Daoy (cell line): ENCODE measurements around the gene FBXW7. TPM values are rescaled to one million over a fixed set of nuclear protein-coding genes. Genes with fewer than 3 reads are reported as not detected.

Source experiments
- DNase-seq: peaks from one replicate; pipeline ENCODE4 v3.0.0-alpha.2; 2015; ENCODE audit warnings: low read depth
- total RNA-seq: library from RNA; depleted of rRNA; stranded (reverse); fragments of >200 nt; shearing (Covaris generic); gene quantifications from 2 replicates; pipeline ENCODE4 v1.2.3, GENCODE V29; 2014

FBXW7 gene
- total RNA-seq, 1 experiment from 2014 or later, result 21.6 TPM

- no peak for DNase-seq
Observed at GRCh38 chr4:152331042-152331441, 204.8 kb downstream of the FBXW7 start.

GRCh38 chr4:152328582-152328981, 207.3 kb downstream of the FBXW7 start:
- DNase-seq, result peak; percentile 11

GRCh38 chr4:152327606-152328453, 208.1 kb downstream of the FBXW7 start:
- no peak for DNase-seq

DNA sequence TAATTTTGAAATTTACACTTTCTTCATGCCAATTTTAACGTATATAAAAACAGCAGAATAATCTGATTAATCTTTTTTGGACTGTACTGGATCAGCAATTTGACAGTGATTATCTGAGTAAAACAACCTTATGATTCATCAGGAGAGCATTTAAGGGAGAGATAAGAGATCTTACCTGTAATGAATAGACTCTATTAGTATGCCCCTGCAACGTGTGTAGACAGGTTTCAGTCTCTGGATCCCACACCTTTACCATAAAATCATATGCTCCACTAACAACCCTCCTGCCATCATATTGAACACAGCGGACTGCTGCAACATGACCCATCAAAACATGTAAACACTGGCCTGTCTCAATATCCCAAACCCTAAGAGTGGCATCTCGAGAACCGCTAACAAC, 210.1 kb downstream of the FBXW7 start:
- no peak for DNase-seq

DNA sequence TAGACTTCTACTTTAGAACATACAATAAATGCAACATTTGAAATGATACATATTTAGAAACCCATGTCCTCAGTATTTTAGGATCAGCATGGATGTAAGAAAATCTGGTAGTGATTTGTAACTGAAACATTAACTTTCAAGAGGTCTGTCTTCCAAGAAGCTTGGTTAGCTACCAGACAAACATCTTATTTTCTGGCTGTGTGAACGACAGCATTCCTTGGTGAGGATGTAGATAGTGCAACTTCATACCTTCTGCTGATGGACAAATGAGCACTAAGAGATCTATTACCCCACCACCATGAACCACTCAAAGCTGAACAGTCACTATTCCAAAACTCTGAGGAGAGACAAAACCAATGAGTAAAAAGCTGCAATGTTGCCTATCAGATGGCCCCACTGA, 212.7 kb downstream of the FBXW7 start:
- no peak for DNase-seq

DNA sequence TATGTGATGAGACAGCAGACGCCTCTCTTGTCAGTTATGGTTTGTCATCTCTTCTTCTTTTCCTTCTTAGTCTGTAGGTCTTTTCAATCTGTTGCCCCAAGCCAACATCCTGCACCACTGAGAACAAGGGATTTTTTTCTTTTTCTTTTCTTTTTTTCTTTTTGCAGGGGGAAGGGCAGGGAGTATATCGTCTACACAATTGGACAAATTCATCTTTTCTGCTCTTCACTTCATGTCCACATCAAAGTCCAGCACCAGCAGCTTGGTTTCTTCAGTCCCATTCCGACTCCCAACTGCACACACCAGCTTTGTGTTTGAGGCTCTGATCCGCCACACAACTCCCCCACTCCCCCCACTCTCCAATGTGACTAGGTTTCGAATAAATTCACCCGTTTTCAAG, 213.2 kb downstream of the FBXW7 start:
- DNase-seq, result no peak

GRCh38 chr4:152321923-152322322, 214.0 kb downstream of the FBXW7 start:
- DNase-seq, result no peak

GRCh38 chr4:152321398-152321797, 214.5 kb downstream of the FBXW7 start:
- DNase-seq, result no peak

DNA sequence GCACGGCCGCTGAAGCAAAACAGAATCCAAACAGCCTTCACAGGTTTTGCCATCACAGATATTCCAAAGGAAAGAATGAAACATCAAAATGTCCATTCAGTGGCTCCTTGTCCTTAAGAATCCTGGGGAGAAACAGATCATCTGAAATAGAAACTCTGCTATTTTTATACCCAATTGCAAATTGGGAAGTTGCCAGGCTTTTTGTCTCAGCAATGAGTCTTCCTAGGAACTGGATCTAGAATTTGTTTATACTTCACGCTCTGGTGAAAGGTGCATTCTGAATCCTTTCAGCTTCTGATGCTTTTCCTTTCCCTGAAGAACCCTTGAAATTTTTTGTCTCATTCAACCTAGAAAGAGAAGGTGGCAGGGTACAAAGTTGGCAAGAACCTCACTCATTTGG, 218.9 kb downstream of the FBXW7 start:
- no peak for DNase-seq

DNA sequence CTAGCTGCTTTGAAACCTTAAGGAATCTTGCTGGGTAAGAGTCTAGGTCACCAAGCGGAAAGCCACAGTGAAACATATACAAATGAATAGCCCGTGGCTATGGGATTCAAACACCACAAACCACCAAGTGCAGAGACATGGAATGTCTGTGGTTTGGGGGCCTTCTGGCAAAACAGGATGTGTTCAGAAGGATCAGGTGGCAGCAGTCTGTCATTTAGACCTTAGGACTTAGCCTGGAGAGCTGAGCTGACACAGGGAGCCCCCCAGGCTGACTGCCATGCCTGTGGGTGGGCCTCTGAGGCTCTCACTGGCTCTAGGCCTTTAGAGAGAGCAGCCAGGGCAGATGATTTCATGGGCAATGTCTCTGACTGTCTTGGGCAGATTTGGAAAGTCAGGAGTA, 225.6 kb downstream of the FBXW7 start:
- DNase-seq, result peak; percentile 82

- peak; percentile 34 for DNase-seq
Observed at GRCh38 chr4:152309418-152309817, 226.5 kb downstream of the FBXW7 start.

DNA sequence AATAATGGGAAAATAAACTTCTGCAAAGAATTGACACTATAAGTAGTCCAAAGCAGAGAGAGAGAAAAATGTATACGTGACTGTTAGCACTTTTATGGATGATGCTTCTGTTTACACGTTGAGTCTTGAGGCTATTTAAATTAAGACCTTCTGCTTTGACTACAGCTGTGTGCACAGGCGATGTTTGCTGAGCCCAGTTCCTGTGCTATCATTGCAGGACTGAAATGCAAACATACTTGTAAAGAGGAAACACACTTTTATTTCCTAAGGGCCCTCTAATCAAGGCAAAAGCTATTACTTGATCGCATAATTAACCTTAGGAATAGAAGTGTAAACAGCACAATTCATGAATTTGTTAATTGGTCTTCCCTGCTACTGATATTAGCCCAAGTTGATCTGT, 226.9 kb downstream of the FBXW7 start:
- DNase-seq, result no peak

- DNase-seq, result no peak
Observed at GRCh38 chr4:152307669-152308068, 228.2 kb downstream of the FBXW7 start.

- DNase-seq, result no peak
Observed at GRCh38 chr4:152306541-152306940, 229.4 kb downstream of the FBXW7 start.

DNA sequence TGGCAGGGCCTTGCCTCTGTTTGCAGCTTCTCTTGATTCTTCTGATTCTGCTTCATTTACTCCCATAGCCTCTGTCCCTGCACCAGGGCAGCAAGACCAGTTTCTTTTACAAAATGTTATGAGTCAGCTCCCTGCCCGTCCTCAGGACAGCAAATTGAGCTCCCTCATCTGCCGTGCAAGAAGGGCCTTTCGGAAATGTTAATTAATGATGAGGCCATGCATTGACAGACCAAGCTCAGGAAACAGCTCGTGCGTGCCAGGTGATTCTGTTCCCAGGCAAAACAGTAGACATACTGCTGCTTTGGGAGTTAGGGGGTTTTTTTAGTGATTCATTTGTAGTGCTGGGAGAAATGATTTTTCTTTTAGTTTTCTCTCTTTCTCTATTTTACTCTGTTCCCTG, 231.7 kb downstream of the FBXW7 start:
- DNase-seq, result peak; percentile 31

GRCh38 chr4:152301381-152301780, 234.5 kb downstream of the FBXW7 start:
- no peak for DNase-seq

DNA sequence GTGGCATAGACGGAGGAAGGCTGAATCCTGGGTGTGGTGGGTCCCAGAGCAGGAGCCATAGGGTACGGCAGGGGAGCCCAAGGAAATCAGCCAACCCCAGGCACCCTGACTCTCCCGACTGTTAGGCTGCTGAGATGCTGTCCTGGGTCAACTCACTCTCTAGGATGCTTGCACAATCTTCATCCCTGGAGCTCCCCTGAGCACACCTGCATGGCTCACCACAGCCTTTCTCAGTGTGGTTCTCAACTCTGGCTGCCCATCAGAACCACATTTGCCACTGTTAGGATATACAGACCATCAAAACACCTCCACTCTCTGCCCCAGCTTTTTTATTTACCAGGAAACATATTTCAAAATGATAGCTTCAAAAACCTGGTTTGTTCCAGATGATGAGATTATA, 236.3 kb downstream of the FBXW7 start:
- no peak for DNase-seq

DNA sequence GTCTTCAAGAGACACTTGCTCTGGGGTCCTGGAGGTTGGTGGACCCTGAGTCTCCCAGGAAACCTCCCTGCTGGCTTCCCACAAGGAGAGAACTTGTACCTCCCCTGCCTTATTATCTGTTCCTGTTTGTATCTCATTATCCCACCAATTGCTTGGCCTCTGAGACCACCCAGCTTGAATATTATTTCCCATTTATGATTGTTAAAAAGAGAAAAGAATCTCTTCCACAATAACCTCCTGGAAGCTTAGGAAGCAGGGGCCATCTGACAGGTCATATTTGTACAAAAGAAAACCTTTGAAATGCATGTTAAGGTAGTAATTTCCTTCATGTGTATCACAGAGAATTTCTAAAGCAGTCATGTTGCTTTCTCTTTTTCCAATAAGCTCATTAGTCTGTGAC, 239.5 kb downstream of the FBXW7 start:
- DNase-seq, result no peak

DNA sequence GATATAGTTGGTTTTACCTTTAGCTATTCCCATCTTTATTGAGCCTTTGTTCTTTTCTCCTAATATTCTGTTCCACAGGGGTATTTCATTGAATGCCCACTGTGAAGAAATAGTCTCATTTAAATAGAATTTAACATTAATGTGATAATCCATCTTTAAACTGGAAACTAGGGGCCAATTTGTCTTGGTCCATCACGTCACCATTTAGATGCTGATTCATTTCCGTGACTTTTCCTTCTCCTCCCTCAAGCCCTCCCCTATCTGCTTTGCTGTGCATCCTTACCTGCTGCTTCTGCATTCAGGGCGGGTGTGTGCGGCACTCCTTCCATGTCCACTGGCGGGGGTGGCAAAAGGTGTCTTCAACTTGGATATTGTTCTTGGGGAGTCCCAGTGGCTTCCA, 241.1 kb downstream of the FBXW7 start:
- DNase-seq, result no peak

DNA sequence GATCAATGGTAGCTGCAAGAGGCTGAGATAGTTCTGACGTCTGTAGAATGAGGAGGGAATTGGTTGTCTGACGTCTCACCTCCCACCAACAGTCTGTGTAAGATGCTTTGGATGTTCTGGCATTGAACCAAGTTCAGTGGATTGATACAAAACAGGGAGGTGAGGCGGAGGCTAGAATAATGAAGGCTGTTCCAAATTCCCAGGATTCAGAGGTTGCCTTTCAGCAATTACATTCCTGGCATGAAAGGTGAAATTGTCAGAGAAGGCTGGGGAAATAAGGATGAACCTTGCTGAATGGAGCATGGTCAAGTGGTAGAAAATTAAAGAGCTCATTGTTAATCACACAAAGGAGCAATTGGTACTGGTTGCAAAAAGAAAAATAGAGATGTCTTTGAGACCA, 241.6 kb downstream of the FBXW7 start:
- no peak for DNase-seq

- no peak for DNase-seq
Observed at GRCh38 chr4:152293527-152293926, 242.4 kb downstream of the FBXW7 start.

GRCh38 chr4:152290366-152290921, 245.4 kb downstream of the FBXW7 start:
- DNase-seq, result no peak

DNA sequence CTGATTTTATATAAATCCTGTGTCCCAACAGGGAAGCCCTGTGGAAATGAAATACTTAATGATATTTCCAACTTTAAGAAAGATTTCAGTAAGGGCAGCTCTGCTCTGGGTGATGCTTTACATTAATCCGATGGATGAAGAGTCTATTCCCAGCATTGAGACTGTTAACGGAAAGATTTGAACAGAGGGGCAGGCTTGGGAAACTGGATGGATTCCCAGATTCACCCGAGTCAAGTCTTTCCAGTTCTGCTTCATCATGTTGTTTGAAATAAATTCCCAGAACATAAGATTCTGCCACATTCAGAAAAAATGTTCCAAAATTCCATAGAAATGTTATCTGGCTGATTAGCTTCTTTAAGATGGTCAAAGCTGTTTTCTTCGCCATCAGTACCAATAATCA, 246.0 kb downstream of the FBXW7 start:
- DNase-seq, result no peak

- DNase-seq, result no peak
Observed at GRCh38 chr4:152289541-152289940, 246.4 kb downstream of the FBXW7 start.
